GM19463 (cell line): ENCODE results near the gene DGKA.
"Not testable (repeated sequence)": the region's sequence is repeated elsewhere in the genome, so short reads cannot be mapped to it uniquely, and the experiment has no call there.

Source experiments
- ATAC-seq: cut with Tn5 transposase; IDR thresholded peaks from one replicate; pipeline ENCODE4 v1.9.1; 2021; ENCODE audit warnings: mild to moderate bottlenecking, moderate library complexity; ENCODE audit not compliant: unreplicated experiment

Gene DGKA

GRCh38 chr12:55996715-55997534 is 66.0 kb downstream of the DGKA start, which contains the start of gene SUOX:
TSS of gene SUOX (plus strand) at chr12:55997276. CDS start at chr12:56002222, 4,946 bp downstream.
- peak; percentile 100 for ATAC-seq

GRCh38 chr12:55997535-55997859 is 66.5 kb downstream of the DGKA start:
- peak; percentile 1 for ATAC-seq

DNA sequence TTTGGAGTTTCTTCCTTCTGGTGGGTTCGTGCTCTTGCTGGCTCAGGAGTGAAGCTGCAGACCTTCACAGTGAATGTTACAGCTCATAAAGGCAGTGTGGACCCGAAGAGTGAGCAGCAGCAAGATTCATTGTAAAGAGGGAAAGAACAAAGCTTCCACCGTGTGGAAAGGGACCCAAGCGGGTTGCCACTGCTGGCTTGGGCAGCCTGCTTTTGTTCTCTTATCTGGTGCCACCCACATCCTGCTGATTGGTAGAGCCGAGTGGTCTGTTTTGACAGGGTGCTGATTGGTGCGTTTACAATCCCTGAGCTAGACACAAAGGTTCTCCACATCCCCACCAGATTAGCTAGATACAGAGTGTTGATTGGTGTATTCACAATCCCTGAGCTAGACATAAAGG is 68.6 kb downstream of the DGKA start:
- ATAC-seq: not testable (repeated sequence)

- ATAC-seq: not testable (repeated sequence)
Measured at GRCh38 chr12:55999999-56000540, 69.1 kb downstream of the DGKA start.

DNA sequence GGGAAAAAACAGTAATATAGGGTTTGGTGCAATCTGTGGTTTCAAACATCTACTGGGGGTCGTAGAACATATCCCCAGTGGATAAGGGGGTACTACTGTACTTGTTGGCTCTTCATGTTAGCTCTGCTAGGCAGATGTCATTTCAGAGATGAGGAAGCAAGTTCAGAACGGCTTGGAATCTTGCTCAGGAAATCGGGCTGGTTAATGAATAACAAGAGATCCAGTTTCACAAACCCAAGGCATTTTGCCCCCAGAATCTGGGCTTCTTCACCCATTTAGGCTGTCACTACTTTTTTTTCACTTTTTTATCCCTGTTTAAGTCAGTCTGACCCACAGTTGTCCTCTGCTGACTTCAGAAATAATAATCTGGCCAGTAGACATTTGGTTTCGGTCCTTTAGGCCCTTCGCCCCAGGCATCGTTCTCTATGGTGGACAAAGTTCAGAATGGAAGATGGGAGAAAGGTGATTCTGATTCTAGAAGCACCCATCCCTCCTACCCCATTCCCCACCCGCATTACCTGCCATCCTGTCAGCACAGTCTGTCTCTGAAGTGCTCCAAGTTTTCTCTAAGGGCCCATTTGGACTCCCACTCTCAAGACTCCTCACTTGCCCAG is 70.6 kb downstream of the DGKA start:
- no peak for ATAC-seq

DNA sequence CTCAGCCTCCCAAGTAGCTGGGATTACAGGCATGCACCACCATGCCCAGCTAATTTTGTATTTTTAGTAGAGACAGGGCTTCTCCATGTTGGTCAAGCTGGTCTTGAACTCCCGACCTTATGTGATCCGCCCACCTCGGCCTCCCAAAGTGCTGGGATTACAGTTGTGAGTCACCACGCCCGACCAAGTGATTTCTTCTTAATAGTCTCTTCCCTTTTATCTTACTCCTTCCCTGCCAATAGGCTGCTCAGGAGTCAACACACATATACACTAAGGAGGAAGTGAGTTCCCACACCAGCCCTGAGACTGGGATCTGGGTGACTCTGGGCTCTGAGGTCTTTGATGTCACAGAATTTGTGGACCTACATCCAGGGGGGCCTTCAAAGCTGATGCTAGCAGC is 72.4 kb downstream of the DGKA start:
- ATAC-seq: not testable (repeated sequence)
